Neural cell (in vitro differentiated cells): ENCODE data around the gene DAD1. TPM values are rescaled to one million over a fixed set of nuclear protein-coding genes. Genes with fewer than 3 reads are reported as not detected.

ENCODE experiments used
- H2AFZ ChIP-seq: fragments of 200-600, 300-800 bp; sonication (generic), shearing (Covaris generic); 2 replicates; pipeline ENCODE4 v1.6.0; 2014; ENCODE audit warnings: low read depth, mild to moderate bottlenecking, antibody characterized with exemption, low read length, moderate library complexity
- H3F3A ChIP-seq: fragments of 200-600 bp; shearing (Covaris generic); 2 replicates; pipeline ENCODE4 v1.6.1; 2016; ENCODE audit warnings: mild to moderate bottlenecking, moderate library complexity, mixed read lengths, antibody characterized with exemption, low read length; ENCODE audit not compliant: insufficient read depth, poor library complexity, severe bottlenecking
- H3K27ac ChIP-seq: fragments of 200-600, 300-800 bp; sonication (generic), shearing (Covaris generic); 2 replicates; pipeline ENCODE4 v1.5.1; 2014; ENCODE audit warnings: mild to moderate bottlenecking, low read length, moderate library complexity
- H3K27me3 ChIP-seq: fragments of 300-800, 200-600 bp; sonication (generic), shearing (Covaris generic); 2 replicates; pipeline ENCODE4 v1.6.0; 2014; ENCODE audit warnings: mild to moderate bottlenecking, low read depth, low read length, moderate library complexity; ENCODE audit not compliant: insufficient read depth
- H3K36me3 ChIP-seq: fragments of 300-800, 200-600 bp; sonication (generic), shearing (Covaris generic); 2 replicates; pipeline ENCODE4 v1.5.1; 2014; ENCODE audit warnings: mild to moderate bottlenecking, antibody characterized with exemption, low read length, moderate library complexity; ENCODE audit not compliant: insufficient read depth
- H3K4me2 ChIP-seq: fragments of 300-800, 200-600 bp; sonication (generic), shearing (Covaris generic); 2 replicates; pipeline ENCODE4 v1.6.0; 2014; ENCODE audit warnings: mild to moderate bottlenecking, low read length
- H3K4me3 ChIP-seq: fragments of 300-800, 200-600 bp; sonication (generic), shearing (Covaris generic); 2 replicates; pipeline ENCODE4 v1.5.1; 2014; ENCODE audit warnings: mild to moderate bottlenecking, low read length, moderate library complexity
- H3K79me2 ChIP-seq: fragments of 200-600 bp; shearing (Covaris generic); replicated peaks from 2 replicates; pipeline ENCODE4 v1.6.0; 2014; ENCODE audit warnings: mild to moderate bottlenecking, low read length, moderate library complexity; ENCODE audit not compliant: insufficient read depth
- H3K9ac ChIP-seq: fragments of 300-800, 200-600 bp; sonication (generic), shearing (Covaris generic); 2 replicates; pipeline ENCODE4 v1.6.1; 2016; ENCODE audit warnings: mild to moderate bottlenecking, low read length, mixed read lengths
- H3K9me2 ChIP-seq: fragments of 200-600 bp; shearing (Covaris generic); 2 replicates; pipeline ENCODE4 v1.6.1; 2016; ENCODE audit warnings: mild to moderate bottlenecking, low read length, mixed read lengths; ENCODE audit not compliant: insufficient read depth
- H3K9me3 ChIP-seq: fragments of 200-600, 300-800 bp; sonication (generic), shearing (Covaris generic); 2 replicates; pipeline ENCODE4 v1.6.1; 2016; ENCODE audit warnings: mild to moderate bottlenecking, mixed run types, low read length, moderate library complexity, mixed read lengths
- H4K20me1 ChIP-seq: fragments of 200-600 bp; shearing (Covaris generic); 2 replicates; pipeline ENCODE4 v1.6.1; 2016; ENCODE audit warnings: mild to moderate bottlenecking, mixed run types; ENCODE audit not compliant: insufficient read depth
- CTCF ChIP-seq: fragments of 450-650 bp; IDR thresholded peaks from 2 replicates; pipeline ENCODE4 v1.5.1; 2014; ENCODE audit warnings: antibody characterized with exemption, mild to moderate bottlenecking, moderate library complexity; ENCODE audit not compliant: poor library complexity, severe bottlenecking
- EP300 ChIP-seq: fragments of 450-650 bp; conservative IDR thresholded peaks from 2 replicates; pipeline ENCODE4 v1.6.1; 2014; ENCODE audit warnings: antibody characterized with exemption, mild to moderate bottlenecking, moderate library complexity; ENCODE audit not compliant: poor library complexity, severe bottlenecking
- EZH2 ChIP-seq: fragments of 200-600, 300-800 bp; shearing (Covaris generic), sonication (generic); IDR thresholded peaks from 2 replicates; pipeline ENCODE4 v1.6.1; 2014; ENCODE audit warnings: antibody characterized with exemption, low read length, borderline replicate concordance, mild to moderate bottlenecking; ENCODE audit not compliant: insufficient read depth, poor library complexity, severe bottlenecking
- MXI1 ChIP-seq: fragments of 450-650 bp; conservative IDR thresholded peaks from 2 replicates; pipeline ENCODE4 v1.6.1; 2014; ENCODE audit warnings: antibody characterized with exemption, mild to moderate bottlenecking; ENCODE audit not compliant: poor library complexity, severe bottlenecking
- POLR2AphosphoS5 ChIP-seq: IDR thresholded peaks from 2 replicates; pipeline ENCODE4 v1.6.1; 2012
- RAD21 ChIP-seq: fragments of 450-650 bp; conservative IDR thresholded peaks from 2 replicates; pipeline ENCODE4 v1.6.1; 2014; ENCODE audit warnings: antibody characterized with exemption, mild to moderate bottlenecking, moderate library complexity
- REST ChIP-seq: IDR thresholded peaks from 2 replicates; pipeline ENCODE4 v1.6.1; 2012; ENCODE audit warnings: borderline replicate concordance
- SMC3 ChIP-seq: fragments of 450-650 bp; conservative IDR thresholded peaks from 2 replicates; pipeline ENCODE4 v1.6.1; 2014; ENCODE audit warnings: antibody characterized with exemption, mild to moderate bottlenecking, moderate library complexity; ENCODE audit not compliant: poor library complexity
- TAF1 ChIP-seq: IDR thresholded peaks from 2 replicates; pipeline ENCODE4 v1.6.1; 2012; ENCODE audit warnings: low read depth
- polyA plus RNA-seq: library from polyadenylated mRNA; depleted of rRNA; stranded (reverse); fragments of >200 nt; gene quantifications from 2 replicates; pipeline ENCODE4 v1.2.3, GENCODE V29; 2014

Gene DAD1
- polyA plus RNA-seq, 1 donor from 2014 or later = 369 TPM

- peaks cover 5% of the 10 kb centered on the region for H3F3A ChIP-seq
- no peaks in the 10 kb centered on the region for H4K20me1 ChIP-seq
- no peaks in the 10 kb centered on the region for H3K36me3 ChIP-seq
- no peaks in the 10 kb centered on the region for H3K9me3 ChIP-seq
- H3K9ac ChIP-seq = no peak overlapping the region
- H3K4me3 ChIP-seq = no peak overlapping the region
- TF ChIP-seq EP300 (no peak), MXI1 (no peak), CTCF (no peak), EZH2 (no peak), POLR2AphosphoS5 (no peak), TAF1 (no peak), SMC3 (no peak), REST (no peak), RAD21 (no peak)
- peaks cover 2% of the 10 kb centered on the region for H3K27me3 ChIP-seq
- no peak overlapping the region for H2AFZ ChIP-seq
- H3K9me2 ChIP-seq = no peaks in the 10 kb centered on the region
- no peak overlapping the region for H3K4me2 ChIP-seq
- H3K79me2 ChIP-seq = peaks cover 3% of the 10 kb centered on the region
- H3K27ac ChIP-seq = no peak overlapping the region
Measured at GRCh38 chr14:22593601-22594000, 4.6 kb upstream of the DAD1 start.

GRCh38 chr14:22593189-22593588 is 4.2 kb upstream of the DAD1 start:
- Histone ChIP-seq H4K20me1 (no peaks in the 10 kb centered on the region), H3K36me3 (no peaks in the 10 kb centered on the region), H3K27ac (no peak overlapping the region), H3K9me3 (no peaks in the 10 kb centered on the region), H3K79me2 (peaks cover 7% of the 10 kb centered on the region), H3K4me3 (no peak overlapping the region), H3K4me2 (no peak overlapping the region), H3F3A (peaks cover 5% of the 10 kb centered on the region), H2AFZ (no peak overlapping the region), H3K9ac (no peak overlapping the region), H3K9me2 (no peaks in the 10 kb centered on the region), H3K27me3 (peaks cover 2% of the 10 kb centered on the region)
- TF ChIP-seq TAF1 (no peak), POLR2AphosphoS5 (no peak), SMC3 (no peak), MXI1 (no peak), EP300 (no peak), CTCF (no peak), RAD21 (no peak), EZH2 (no peak), REST (no peak)
